WERI-Rb-1 (cell line): ENCODE results near the gene AKR1C3.
"Not testable (repeated sequence)": the region's sequence is repeated elsewhere in the genome, so short reads cannot be mapped to it uniquely, and the experiment has no call there.

Source experiments
- DNase-seq: peaks from one replicate; pipeline ENCODE4 v3.0.0-alpha.2; 2020
- H3K27ac ChIP-seq: fragments of 250-450 bp; sonication (Bioruptor Pico); 2 replicates; pipeline ENCODE4 v1.5.1; 2020; ENCODE audit warnings: mild to moderate bottlenecking, moderate library complexity
- H3K27me3 ChIP-seq: fragments of 250-450 bp; sonication (Bioruptor Pico); 2 replicates; pipeline ENCODE4 v1.5.1; 2021; ENCODE audit warnings: mild to moderate bottlenecking, low read depth, moderate library complexity; ENCODE audit not compliant: insufficient read depth, severe bottlenecking
- H3K36me3 ChIP-seq: fragments of 250-450 bp; sonication (Bioruptor Pico); 2 replicates; pipeline ENCODE4 v1.5.1; 2020; ENCODE audit warnings: mild to moderate bottlenecking, moderate library complexity
- H3K4me3 ChIP-seq: 2 replicates; pipeline ENCODE4 v1.5.1; 2011; ENCODE audit warnings: low read depth, mild to moderate bottlenecking, control low read depth, low read length
- H3K9me3 ChIP-seq: fragments of 250-450 bp; sonication (Bioruptor Pico); 2 replicates; pipeline ENCODE4 v1.5.1; 2021; ENCODE audit warnings: mild to moderate bottlenecking, moderate library complexity; ENCODE audit not compliant: severe bottlenecking
- TF ChIP-seq, protein P1 (sequence below): IDR thresholded peaks from 2 replicates; pipeline ENCODE4 v1.5.1; 2011; ENCODE audit warnings: low read depth, mild to moderate bottlenecking, control low read depth, inconsistent platforms, low read length

The AKR1C3 gene

DNA sequence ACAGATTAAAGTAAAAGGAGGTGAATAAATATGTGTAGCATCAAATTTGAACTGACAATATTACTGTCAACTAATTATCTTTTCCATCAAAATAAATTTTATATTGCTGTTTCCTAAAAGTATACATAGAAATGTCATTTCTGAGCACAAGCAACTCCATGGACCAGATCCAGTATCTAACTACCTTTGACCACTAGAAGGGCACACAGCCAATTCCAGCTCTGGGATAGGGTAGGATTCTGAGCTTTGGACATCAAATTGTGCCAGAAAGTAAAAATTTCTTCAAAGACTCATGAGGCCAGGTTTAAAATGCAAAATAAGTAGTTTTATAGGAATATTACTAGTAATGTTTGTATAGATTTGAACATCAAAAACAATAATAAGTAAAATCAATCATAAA lies 29.7 kb downstream of the AKR1C3 start:
- peaks cover 2% of the 10 kb centered on the region for H3K27me3 ChIP-seq
- TF ChIP-seq, protein P1, sequence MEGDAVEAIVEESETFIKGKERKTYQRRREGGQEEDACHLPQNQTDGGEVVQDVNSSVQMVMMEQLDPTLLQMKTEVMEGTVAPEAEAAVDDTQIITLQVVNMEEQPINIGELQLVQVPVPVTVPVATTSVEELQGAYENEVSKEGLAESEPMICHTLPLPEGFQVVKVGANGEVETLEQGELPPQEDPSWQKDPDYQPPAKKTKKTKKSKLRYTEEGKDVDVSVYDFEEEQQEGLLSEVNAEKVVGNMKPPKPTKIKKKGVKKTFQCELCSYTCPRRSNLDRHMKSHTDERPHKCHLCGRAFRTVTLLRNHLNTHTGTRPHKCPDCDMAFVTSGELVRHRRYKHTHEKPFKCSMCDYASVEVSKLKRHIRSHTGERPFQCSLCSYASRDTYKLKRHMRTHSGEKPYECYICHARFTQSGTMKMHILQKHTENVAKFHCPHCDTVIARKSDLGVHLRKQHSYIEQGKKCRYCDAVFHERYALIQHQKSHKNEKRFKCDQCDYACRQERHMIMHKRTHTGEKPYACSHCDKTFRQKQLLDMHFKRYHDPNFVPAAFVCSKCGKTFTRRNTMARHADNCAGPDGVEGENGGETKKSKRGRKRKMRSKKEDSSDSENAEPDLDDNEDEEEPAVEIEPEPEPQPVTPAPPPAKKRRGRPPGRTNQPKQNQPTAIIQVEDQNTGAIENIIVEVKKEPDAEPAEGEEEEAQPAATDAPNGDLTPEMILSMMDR, result no peak
- H3K4me3 ChIP-seq, result no peak overlapping the region
- H3K27ac ChIP-seq, result no peak overlapping the region
- H3K9me3 ChIP-seq, result no peaks in the 10 kb centered on the region
- no peaks in the 10 kb centered on the region for H3K36me3 ChIP-seq
- DNase-seq, result no peak

DNA sequence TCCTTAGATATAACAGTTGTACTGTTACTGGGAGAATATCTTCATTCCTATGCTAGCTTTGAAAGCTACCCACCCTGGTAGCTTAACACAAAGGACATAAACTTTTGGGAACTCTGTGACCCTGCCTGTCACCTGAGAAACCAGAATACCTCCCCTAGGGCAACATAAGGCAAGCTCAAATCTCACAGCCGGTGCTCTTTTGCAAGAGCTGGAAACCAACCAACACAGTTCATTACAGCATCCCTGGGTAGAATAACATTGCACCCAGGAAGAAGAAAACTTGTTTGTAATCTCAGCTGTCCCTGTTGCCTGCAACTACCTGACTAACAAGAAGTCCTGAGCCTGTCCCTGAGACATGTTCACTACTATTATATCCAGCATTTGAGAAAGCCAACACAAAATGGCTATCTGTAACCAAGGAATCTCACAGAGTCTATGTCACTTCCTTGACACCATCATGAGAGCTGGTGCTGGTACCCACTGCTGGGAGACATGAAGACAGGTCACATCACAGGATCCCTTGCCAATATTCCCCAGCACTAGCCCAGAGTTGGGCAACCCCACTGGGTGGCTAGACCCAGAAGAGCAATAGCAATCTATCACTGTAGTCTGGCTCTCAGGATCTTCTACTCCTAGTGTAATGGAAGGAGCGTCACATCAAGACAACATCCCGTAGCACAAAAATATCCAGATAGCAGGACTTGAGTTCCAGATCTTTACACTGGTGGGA lies 31.3 kb downstream of the AKR1C3 start:
- TF ChIP-seq, protein P1, result no peak
- peaks cover 2% of the 10 kb centered on the region for H3K27me3 ChIP-seq
- no peak overlapping the region for H3K4me3 ChIP-seq
- no peak for DNase-seq
- H3K27ac ChIP-seq, result no peak overlapping the region
- H3K36me3 ChIP-seq, result no peaks in the 10 kb centered on the region
- no peaks in the 10 kb centered on the region for H3K9me3 ChIP-seq

DNA sequence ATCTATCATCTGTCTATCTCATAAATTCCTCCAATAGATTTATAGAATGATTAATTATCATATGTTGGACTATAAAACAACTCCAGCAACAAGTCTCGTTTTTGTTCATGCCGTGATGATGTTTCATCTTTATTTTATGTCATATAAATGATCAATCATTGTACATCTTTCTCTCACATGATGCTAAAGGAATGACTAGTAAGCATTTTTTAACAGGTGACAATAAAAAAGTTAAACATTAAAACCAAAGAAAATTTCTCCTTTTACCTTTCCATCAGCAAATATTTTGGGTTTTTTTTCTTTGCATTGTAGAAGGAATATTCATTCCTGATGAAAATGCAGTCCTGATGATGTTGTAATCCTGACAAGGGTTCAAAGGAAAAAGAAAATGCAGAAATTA lies 41.4 kb downstream of the AKR1C3 start:
- Histone ChIP-seq H3K27me3 (no peaks in the 10 kb centered on the region), H3K4me3 (no peak overlapping the region), H3K36me3 (no peaks in the 10 kb centered on the region), H3K27ac (no peak overlapping the region), H3K9me3 (no peaks in the 10 kb centered on the region)
- DNase-seq, result no peak
- TF ChIP-seq, protein P1, result no peak

DNA sequence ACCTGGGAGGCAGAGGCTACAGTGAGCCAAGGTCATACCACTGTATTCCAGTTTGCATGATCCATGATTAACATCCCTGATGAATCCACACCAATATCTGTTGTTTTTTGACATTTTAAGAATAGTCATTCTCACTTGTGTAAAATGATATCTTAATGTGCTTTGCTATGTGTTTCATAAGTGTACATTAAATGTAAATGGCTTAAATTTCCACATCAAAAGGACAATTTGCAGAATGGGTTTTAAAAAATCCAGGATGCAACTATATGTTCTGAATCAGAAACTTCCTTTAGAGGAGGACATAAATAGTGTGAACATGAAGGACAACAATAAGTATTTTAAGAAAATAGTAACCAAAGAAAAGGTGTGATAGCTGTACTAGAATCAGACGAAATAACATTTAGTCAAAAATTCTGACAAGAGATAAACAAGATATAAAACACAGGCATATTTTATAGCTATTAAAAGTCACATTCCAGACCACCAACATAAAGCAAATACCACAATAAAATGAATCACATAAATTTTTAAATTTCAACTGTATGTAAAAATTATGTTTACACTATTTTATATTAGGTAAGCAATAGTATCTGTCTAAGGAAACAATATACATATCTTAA lies 42.4 kb downstream of the AKR1C3 start:
- H3K4me3 ChIP-seq, result no peak overlapping the region
- H3K27ac ChIP-seq, result no peak overlapping the region
- no peaks in the 10 kb centered on the region for H3K36me3 ChIP-seq
- no peaks in the 10 kb centered on the region for H3K27me3 ChIP-seq
- H3K9me3 ChIP-seq, result no peaks in the 10 kb centered on the region
- no peak for DNase-seq
- TF ChIP-seq, protein P1, result no peak

DNA sequence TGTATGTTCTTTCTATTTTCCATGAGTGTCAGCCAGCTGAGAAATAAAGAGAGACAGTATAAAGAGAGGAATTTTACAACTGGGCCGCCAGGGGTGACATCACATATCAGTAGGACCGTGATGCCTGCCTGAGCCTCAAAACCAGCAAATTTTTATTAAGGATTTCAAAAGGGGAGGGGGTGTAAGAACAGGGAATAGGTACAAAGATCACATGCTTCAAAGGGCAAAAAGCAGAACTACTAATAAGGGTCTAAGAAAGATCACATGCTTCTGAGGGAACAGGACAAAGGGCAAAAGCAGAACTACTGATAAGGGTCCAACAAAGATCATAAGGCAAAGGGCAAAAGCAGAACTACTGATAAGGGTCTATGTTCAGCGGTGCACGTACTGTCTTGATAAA lies 43.5 kb downstream of the AKR1C3 start:
- DNase-seq, H3K27me3 ChIP-seq, H3K36me3 ChIP-seq, H3K9me3 ChIP-seq, H3K27ac ChIP-seq, H3K4me3 ChIP-seq: not testable (repeated sequence)

DNA sequence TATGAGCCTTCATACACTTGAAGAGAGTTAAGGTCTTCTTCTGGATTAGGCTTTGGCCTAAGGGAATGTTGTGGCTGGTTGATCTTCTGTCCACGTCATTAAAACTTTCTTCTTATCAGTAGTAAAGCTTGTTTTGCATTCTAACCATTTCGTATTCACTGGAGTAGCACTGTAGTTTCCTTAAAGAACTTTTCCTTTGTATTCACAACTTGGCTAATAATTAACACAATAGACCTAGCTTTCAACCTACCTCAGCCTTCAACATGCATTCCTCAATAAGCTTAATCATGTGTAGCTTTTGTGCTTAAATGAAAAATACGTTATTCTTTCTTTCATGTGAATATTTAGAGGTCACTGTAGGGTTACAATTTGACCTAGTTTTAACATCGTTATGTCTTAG lies 48.0 kb downstream of the AKR1C3 start:
- H3K4me3 ChIP-seq, result no peak overlapping the region
- H3K27me3 ChIP-seq, result no peaks in the 10 kb centered on the region
- no peak for DNase-seq
- H3K9me3 ChIP-seq, result no peaks in the 10 kb centered on the region
- TF ChIP-seq, protein P1, result no peak
- no peak overlapping the region for H3K27ac ChIP-seq
- no peaks in the 10 kb centered on the region for H3K36me3 ChIP-seq
